Motor neuron (in vitro differentiated cells): ENCODE data around the gene RAI14. TPM values are rescaled to one million over a fixed set of nuclear protein-coding genes. Genes with fewer than 3 reads are reported as not detected.

Experiments
- ATAC-seq, 8 experiments: fragments of 200-7000 bp; cut with Tn5 transposase; replicated peaks in 6 of 8; 2 replicates each; pipeline ENCODE4 v1.8.0; 2021; ENCODE audit warnings: mild to moderate bottlenecking in 8 of 8, moderate library complexity in 8 of 8
- H3K27ac ChIP-seq, 2 donors: fragments of 250-450 bp; sonication (Bioruptor Pico); 2 replicates each; pipeline ENCODE4 v1.9.0; 2021; ENCODE audit warnings: antibody characterized with exemption in 2 of 2, mild to moderate bottlenecking in 2 of 2, moderate library complexity in 1 of 2
- H3K4me1 ChIP-seq, 2 donors: fragments of 250-450 bp; sonication (Bioruptor Pico); replicated peaks in 1 of 2; 2 replicates each; pipeline ENCODE4 v1.6.1; 2021; ENCODE audit warnings: antibody characterized with exemption in 2 of 2, mild to moderate bottlenecking in 2 of 2, moderate library complexity in 1 of 2
- H3K4me3 ChIP-seq, 5 donors: fragments of 250-450 bp; sonication (Bioruptor Pico); 2 replicates each; pipeline ENCODE4 v1.9.0; 2021; ENCODE audit warnings: antibody characterized with exemption in 5 of 5, mild to moderate bottlenecking in 5 of 5, moderate library complexity in 4 of 5
- WGBS, 10 experiments: fragments of 450-650 bp; shearing (Covaris generic); methylation state at CpG; one replicate each; pipeline ENCODE4 v1.0.0; 2022; 5-methylcytosine and 5-hydroxymethylcytosine counted together
- in situ Hi-C, 9 experiments: fragments of 400-800 bp; cut with MboI; loops; one replicate each; pipeline ENCODE4 v1.15.0; 2021; ENCODE audit warnings: low sequenced_read_pairs in 9 of 9, low pct_unique_long_range_greater_than_20kb in 2 of 9; ENCODE audit not compliant: unreplicated experiment in 9 of 9
- total RNA-seq, 8 experiments: library from RNA; unstranded; fragments of 300-600 nt; gene quantifications; 2 replicates each; pipeline versions ENCODE4 v1.2.3 to v1.2.4, GENCODE V29; 2022

The RAI14 gene
- total RNA-seq, 8 experiments from 2014 or later = 21.5 to 203 (median 88.2) TPM

- WGBS, 10 experiments = 23 to 91% (median 83%) methylated on average over 1 to 10 of the region's 10 CpGs
- Histone ChIP-seq H3K27ac (no peak overlapping the region), H3K4me3 (no peak overlapping the region), H3K4me1 (peaks cover 22 to 35% of the 10 kb centered on the region in 2 donors)
- no peak for ATAC-seq
- in situ Hi-C loops = no loop called here
Observed at GRCh38 chr5:34687269-34688011, 31.3 kb downstream of the RAI14 start.

GRCh38 chr5:34688015-34688810, 32.1 kb downstream of the RAI14 start:
- WGBS, 10 experiments = 73 to 100% (median 96%) methylated on average over 1 to 7 of the region's 7 CpGs
- no peak for ATAC-seq
- no peak overlapping the region for H3K27ac ChIP-seq
- peaks cover 22 to 33% of the 10 kb centered on the region in 2 donors for H3K4me1 ChIP-seq
- in situ Hi-C loops = no loop called here
- no peak overlapping the region for H3K4me3 ChIP-seq

GRCh38 chr5:34690301-34690700, 34.2 kb downstream of the RAI14 start:
- ATAC-seq = no peak
- peaks cover 12 to 20% of the 10 kb centered on the region in 2 donors for H3K4me1 ChIP-seq
- H3K4me3 ChIP-seq = no peak overlapping the region
- in situ Hi-C loops = no loop called here
- WGBS, 10 experiments = 50 to 100% (median 73%) methylated on average over 1 to 8 of the region's 8 CpGs; no CpG with 5 or more reads in 1 of the 10 experiments
- H3K27ac ChIP-seq = no peak overlapping the region

- Histone ChIP-seq H3K4me1 (peaks cover 6 to 16% of the 10 kb centered on the region in 2 donors), H3K4me3 (no peak overlapping the region), H3K27ac (no peak overlapping the region)
- in situ Hi-C loops = no loop called here
- no peak for ATAC-seq
- WGBS, 10 experiments = 54 to 100% (median 90%) methylated on average over 1 to 2 of the region's 2 CpGs; no CpG with 5 or more reads in 1 of the 10 experiments
Observed at GRCh38 chr5:34690898-34691297, 34.8 kb downstream of the RAI14 start.

GRCh38 chr5:34691326-34691725, 35.2 kb downstream of the RAI14 start:
- 11 to 100% (median 81%) methylated on average over 1 to 5 of the region's 6 CpGs for WGBS, 10 experiments
- no peak overlapping the region for H3K27ac ChIP-seq
- H3K4me1 ChIP-seq = peaks cover 2 to 11% of the 10 kb centered on the region in 2 donors
- peak in 2 of 8 experiments; percentile 5 to 6 for ATAC-seq
- H3K4me3 ChIP-seq = no peak overlapping the region
- in situ Hi-C loops = no loop called here

- in situ Hi-C loops = no loop called here
- no peak overlapping the region for H3K27ac ChIP-seq
- 50 to 100% (median 100%) methylated on average over 1 to 6 of the region's 6 CpGs; no CpG with 5 or more reads in 1 of the 10 experiments for WGBS, 10 experiments
Observed at GRCh38 chr5:34692786-34693185, 36.7 kb downstream of the RAI14 start.

GRCh38 chr5:34694012-34694411, 37.9 kb downstream of the RAI14 start:
- H3K27ac ChIP-seq = no peak overlapping the region
- ATAC-seq = peak in 1 of 8 experiments; percentile 8
- WGBS, 10 experiments = 38 to 100% (median 86%) methylated on average over 1 of the region's 1 CpG; no CpG with 5 or more reads in 4 of the 10 experiments
- no peak overlapping the region for H3K4me3 ChIP-seq
- in situ Hi-C loops = no loop called here
- no peaks in the 10 kb centered on the region for H3K4me1 ChIP-seq

More at GRCh38 chr5:34692786-34693185, 36.7 kb downstream of the RAI14 start:
- no peak for ATAC-seq
- peaks cover 0 to 1% of the 10 kb centered on the region in 2 donors for H3K4me1 ChIP-seq
- no peak overlapping the region for H3K4me3 ChIP-seq

- Histone ChIP-seq H3K4me3 (no peak overlapping the region), H3K27ac (no peak overlapping the region), H3K4me1 (no peaks in the 10 kb centered on the region)
- in situ Hi-C loops = no loop called here
- 86 to 100% (median 100%) methylated on average over 1 to 2 of the region's 4 CpGs; no CpG with 5 or more reads in 3 of the 10 experiments for WGBS, 10 experiments
- ATAC-seq = no peak
Observed at GRCh38 chr5:34694685-34695084, 38.6 kb downstream of the RAI14 start.

GRCh38 chr5:34695275-34696027, 39.3 kb downstream of the RAI14 start:
- H3K4me3 ChIP-seq = no peak overlapping the region
- no peaks in the 10 kb centered on the region for H3K4me1 ChIP-seq
- H3K27ac ChIP-seq = no peak overlapping the region
- ATAC-seq = peak in 3 of 8 experiments; percentile 6 to 39 (median 23)
- 40 to 100% (median 63%) methylated on average over 1 of the region's 1 CpG; no CpG with 5 or more reads in 5 of the 10 experiments for WGBS, 10 experiments
- in situ Hi-C loops = no loop called here

- in situ Hi-C loops = no loop called here
- Histone ChIP-seq H3K4me3 (no peak overlapping the region), H3K4me1 (no peaks in the 10 kb centered on the region), H3K27ac (no peak overlapping the region)
- WGBS, 10 experiments = 83 to 100% (median 100%) methylated on average over 1 to 2 of the region's 3 CpGs; no CpG with 5 or more reads in 4 of the 10 experiments
- no peak for ATAC-seq
Observed at GRCh38 chr5:34697308-34698108, 41.4 kb downstream of the RAI14 start.

GRCh38 chr5:34698109-34698419, 41.9 kb downstream of the RAI14 start:
- Histone ChIP-seq H3K4me1 (no peaks in the 10 kb centered on the region), H3K27ac (no peak overlapping the region), H3K4me3 (no peak overlapping the region)
- in situ Hi-C loops = no loop called here
- no peak for ATAC-seq

- in situ Hi-C loops = no loop called here
- Histone ChIP-seq H3K4me3 (no peak overlapping the region), H3K27ac (no peak overlapping the region), H3K4me1 (peaks cover 3 to 4% of the 10 kb centered on the region in 2 donors)
- 66 to 100% (median 90%) methylated on average over 1 to 6 of the region's 6 CpGs; no CpG with 5 or more reads in 5 of the 10 experiments for WGBS, 10 experiments
- peak in 1 of 8 experiments; percentile 12 for ATAC-seq
Observed at GRCh38 chr5:34698754-34699153, 42.6 kb downstream of the RAI14 start.
